HG03520 (cell line): ENCODE measurements around the gene EIF3A.
"Not testable (repeated sequence)": the region's sequence is repeated elsewhere in the genome, so short reads cannot be mapped to it uniquely, and the experiment has no call there.

Source experiments
- ATAC-seq: cut with Tn5 transposase; IDR thresholded peaks from one replicate; pipeline ENCODE4 v1.9.1; 2021; ENCODE audit warnings: mild to moderate bottlenecking, moderate library complexity; ENCODE audit not compliant: unreplicated experiment

The EIF3A gene

GRCh38 chr10:119080521-119081259 lies at the start of gene EIF3A:
Gene EIF3A, minus strand, starts transcription at chr10:119080817. Its CDS starts 141 bp downstream, at chr10:119080676.
- ATAC-seq = peak; percentile 77

- no peak for ATAC-seq
These were observed 49.1 kb upstream of the EIF3A start for GRCh38 chr10:119129721-119130120.

GRCh38 chr10:119125942-119126341 lies 45.3 kb upstream of the EIF3A start:
- no peak for ATAC-seq

- ATAC-seq = no peak
These were observed 40.3 kb upstream of the EIF3A start for GRCh38 chr10:119120875-119121274.

- peak; percentile 88 for ATAC-seq
These were observed 39.8 kb upstream of the EIF3A start for GRCh38 chr10:119120413-119120867.

- no peak for ATAC-seq
These were observed 38.8 kb upstream of the EIF3A start for GRCh38 chr10:119119400-119119799.

- no peak for ATAC-seq
These were observed 37.6 kb upstream of the EIF3A start for GRCh38 chr10:119118231-119118630.

GRCh38 chr10:119116326-119116951 lies 35.8 kb upstream of the EIF3A start:
- no peak for ATAC-seq

- no peak for ATAC-seq
These were observed 35.3 kb upstream of the EIF3A start for GRCh38 chr10:119115926-119116325.

GRCh38 chr10:119113751-119114732 lies 33.4 kb upstream of the EIF3A start:
- ATAC-seq = no peak

GRCh38 chr10:119112056-119112455 lies 31.4 kb upstream of the EIF3A start:
- ATAC-seq = no peak

GRCh38 chr10:119107771-119108170 lies 27.2 kb upstream of the EIF3A start:
- not testable (repeated sequence) for ATAC-seq

- ATAC-seq = not testable (repeated sequence)
These were observed 26.5 kb upstream of the EIF3A start for GRCh38 chr10:119107106-119107505.

- ATAC-seq = not testable (repeated sequence)
These were observed 25.3 kb upstream of the EIF3A start for GRCh38 chr10:119105899-119106298.

GRCh38 chr10:119105155-119105554 lies 24.5 kb upstream of the EIF3A start:
- ATAC-seq = no peak

- no peak for ATAC-seq
These were observed 24.0 kb upstream of the EIF3A start for GRCh38 chr10:119104654-119105015.

GRCh38 chr10:119103903-119104653 lies 23.5 kb upstream of the EIF3A start, which contains the start of gene DENND10:
Gene DENND10, plus strand, starts transcription at chr10:119104113. Its CDS starts 30 bp downstream, at chr10:119104143.
- peak; percentile 86 for ATAC-seq

- ATAC-seq = no peak
These were observed 22.8 kb upstream of the EIF3A start for GRCh38 chr10:119103241-119103902.

GRCh38 chr10:119101366-119102098 lies 20.9 kb upstream of the EIF3A start:
- ATAC-seq = no peak
